Measurements from ENCODE around the gene TRUB1.

The TRUB1 gene

GRCh38 chr10:115022733-115023132, 84.7 kb downstream of the TRUB1 start:
- H3K36me3 ChIP-seq = no peaks in the 10 kb centered on the region
- no peaks in the 10 kb centered on the region for H3K27me3 ChIP-seq
- no peak for TF ChIP-seq Cebpa-rat (IDR thresholded peaks at IDR 0.05)
- H4K20me1 ChIP-seq = no peaks in the 10 kb centered on the region
- no peaks in the 10 kb centered on the region for H3K9me3 ChIP-seq
- H3K4me3 ChIP-seq = peak overlapping the region; percentile 5; the same call in 1 of the 2 replicates
- H3K4me2 ChIP-seq = peak overlapping the region; percentile 71
- H3K4me1 ChIP-seq = peaks cover 56% of the 10 kb centered on the region
- H3K27ac ChIP-seq = peak overlapping the region; percentile 80
- H3K9ac ChIP-seq = peak overlapping the region; percentile 49; the same call in 1 of the 2 replicates

GRCh38 chr10:115023715-115024114, 85.7 kb downstream of the TRUB1 start:
- TF ChIP-seq Cebpa-rat (IDR thresholded peaks at IDR 0.05) = no peak
- no peak overlapping the region for H3K9ac ChIP-seq
- no peaks in the 10 kb centered on the region for H3K27me3 ChIP-seq
- H3K4me1 ChIP-seq = peaks cover 49% of the 10 kb centered on the region
- H3K27ac ChIP-seq = peak overlapping the region; percentile 80
- H3K4me3 ChIP-seq = no peak overlapping the region
- H3K36me3 ChIP-seq = no peaks in the 10 kb centered on the region
- H3K4me2 ChIP-seq = peak overlapping the region; percentile 71
- H4K20me1 ChIP-seq = no peaks in the 10 kb centered on the region
- H3K9me3 ChIP-seq = no peaks in the 10 kb centered on the region

GRCh38 chr10:115024371-115024770, 86.4 kb downstream of the TRUB1 start:
- Histone ChIP-seq H3K27ac (no peak overlapping the region), H3K4me1 (peaks cover 42% of the 10 kb centered on the region), H3K4me2 (no peak overlapping the region), H3K27me3 (no peaks in the 10 kb centered on the region), H3K9ac (no peak overlapping the region), H3K9me3 (no peaks in the 10 kb centered on the region), H3K4me3 (no peak overlapping the region), H4K20me1 (no peaks in the 10 kb centered on the region), H3K36me3 (no peaks in the 10 kb centered on the region)
- TF ChIP-seq Cebpa-rat (IDR thresholded peaks at IDR 0.05) = no peak

GRCh38 chr10:115026056-115026745, 88.2 kb downstream of the TRUB1 start:
- Histone ChIP-seq H3K27me3 (no peaks in the 10 kb centered on the region), H3K4me1 (peaks cover 32% of the 10 kb centered on the region), H4K20me1 (no peaks in the 10 kb centered on the region), H3K9ac (no peak overlapping the region), H3K4me3 (no peak overlapping the region), H3K27ac (no peak overlapping the region), H3K4me2 (no peak overlapping the region), H3K9me3 (no peaks in the 10 kb centered on the region), H3K36me3 (no peaks in the 10 kb centered on the region)
- TF ChIP-seq Cebpa-rat (IDR thresholded peaks at IDR 0.05) = no peak

GRCh38 chr10:115026746-115027140, 88.7 kb downstream of the TRUB1 start:
- Histone ChIP-seq H3K36me3 (no peaks in the 10 kb centered on the region), H4K20me1 (no peaks in the 10 kb centered on the region)

More at GRCh38 chr10:115026746-115027140, 88.7 kb downstream of the TRUB1 start:
- Histone ChIP-seq H3K4me2 (no peak overlapping the region), H3K4me1 (peaks cover 30% of the 10 kb centered on the region), H3K27ac (no peak overlapping the region), H3K27me3 (no peaks in the 10 kb centered on the region), H3K4me3 (no peak overlapping the region), H3K9me3 (no peaks in the 10 kb centered on the region), H3K9ac (no peak overlapping the region)
- TF ChIP-seq Cebpa-rat (IDR thresholded peaks at IDR 0.05) = no peak
